Skin of body (tissue), 2 donors: Measurements from ENCODE around the gene PDE1C. TPM values are rescaled to one million over a fixed set of nuclear protein-coding genes. Genes with fewer than 3 reads are reported as not detected.

Experiments
- DNase-seq: peaks from one replicate; lab custom pipeline; 2025; lab: John Stamatoyannopoulos, UW
- total RNA-seq: library from RNA; depleted of rRNA; stranded (reverse); fragments of >200 nt; gene quantifications from one replicate; pipeline ENCODE4 v1.2.3, GENCODE V29; 2014

The PDE1C gene
- total RNA-seq, 1 donor from 2014 or later: 1.2 TPM

- DNase-seq: no peak
Measured at GRCh38 chr7:31995134-31995533, 75.1 kb downstream of the PDE1C start.

GRCh38 chr7:31991846-31992245 lies 78.4 kb downstream of the PDE1C start:
- DNase-seq: no peak

GRCh38 chr7:31991406-31991805 lies 78.8 kb downstream of the PDE1C start:
- no peak for DNase-seq

DNA sequence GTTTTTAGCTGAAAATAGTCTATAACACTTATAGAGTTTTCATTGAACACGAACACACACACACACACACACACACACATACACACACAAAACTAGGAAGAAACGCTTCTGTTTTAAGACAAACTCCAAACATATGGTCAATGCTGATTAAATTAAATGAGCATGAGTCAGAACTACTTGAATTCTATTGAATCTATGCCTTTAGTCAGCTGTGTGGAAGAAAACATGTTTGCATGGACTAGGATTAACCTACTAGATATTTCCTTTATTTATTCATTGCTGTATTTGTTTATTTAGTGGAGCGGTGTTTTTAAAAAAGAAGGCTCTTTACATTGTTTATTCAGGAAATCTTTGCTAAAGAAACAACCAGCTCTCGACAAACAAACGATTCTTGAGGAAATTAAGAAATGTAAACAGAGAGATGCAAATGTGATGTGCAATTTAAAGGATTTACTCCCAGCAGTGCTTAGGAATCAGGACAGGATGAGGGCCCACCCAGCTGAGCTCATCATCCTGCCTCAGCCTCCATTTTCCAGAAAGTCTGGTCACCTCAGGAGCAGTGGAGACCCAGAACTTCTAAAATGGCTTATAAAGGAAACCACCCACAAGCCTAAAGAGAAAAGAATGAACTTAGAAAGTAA lies 83.2 kb downstream of the PDE1C start:
- no peak for DNase-seq

- DNase-seq: no peak
Measured at GRCh38 chr7:31982962-31983361, 87.2 kb downstream of the PDE1C start.

- DNase-seq: no peak
Measured at GRCh38 chr7:31981874-31982390, 88.3 kb downstream of the PDE1C start.

DNA sequence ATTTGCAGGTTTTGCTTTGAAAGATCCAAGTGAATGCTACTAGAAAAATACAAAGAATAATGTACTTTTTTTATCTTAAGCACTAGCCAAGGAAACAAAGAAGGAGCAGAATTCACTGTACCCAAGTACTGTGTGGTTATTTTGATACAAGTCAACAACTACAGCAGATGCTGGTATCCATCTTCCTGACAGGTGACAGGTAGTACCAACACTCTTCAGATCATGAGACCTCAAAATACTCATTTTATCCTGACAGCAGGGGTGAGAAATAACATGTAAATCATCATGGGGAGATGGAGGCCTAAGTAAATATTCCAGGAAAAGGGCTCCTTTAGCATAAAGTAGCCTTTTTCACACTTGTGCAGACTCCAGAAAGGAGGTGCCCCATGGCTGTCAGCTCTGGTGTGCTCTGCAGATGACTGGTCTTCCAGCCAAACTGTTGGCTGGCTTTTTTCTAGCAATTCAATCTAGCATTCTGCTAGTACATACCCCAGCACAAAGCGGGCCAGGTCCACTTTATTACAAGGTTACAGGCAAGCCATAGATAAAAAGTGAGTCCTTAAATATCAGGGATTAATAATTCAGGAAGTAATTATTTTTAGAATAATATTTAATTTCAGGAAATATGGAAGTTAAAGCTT lies 90.4 kb downstream of the PDE1C start:
- DNase-seq: no peak

- DNase-seq: no peak
Measured at GRCh38 chr7:31975546-31975945, 94.7 kb downstream of the PDE1C start.

- DNase-seq: no peak
Measured at GRCh38 chr7:31974351-31974750, 95.9 kb downstream of the PDE1C start.

GRCh38 chr7:31971049-31971667 lies 99.0 kb downstream of the PDE1C start:
- DNase-seq: no peak

- no peak for DNase-seq
Measured at GRCh38 chr7:31970501-31970900, 99.7 kb downstream of the PDE1C start.

DNA sequence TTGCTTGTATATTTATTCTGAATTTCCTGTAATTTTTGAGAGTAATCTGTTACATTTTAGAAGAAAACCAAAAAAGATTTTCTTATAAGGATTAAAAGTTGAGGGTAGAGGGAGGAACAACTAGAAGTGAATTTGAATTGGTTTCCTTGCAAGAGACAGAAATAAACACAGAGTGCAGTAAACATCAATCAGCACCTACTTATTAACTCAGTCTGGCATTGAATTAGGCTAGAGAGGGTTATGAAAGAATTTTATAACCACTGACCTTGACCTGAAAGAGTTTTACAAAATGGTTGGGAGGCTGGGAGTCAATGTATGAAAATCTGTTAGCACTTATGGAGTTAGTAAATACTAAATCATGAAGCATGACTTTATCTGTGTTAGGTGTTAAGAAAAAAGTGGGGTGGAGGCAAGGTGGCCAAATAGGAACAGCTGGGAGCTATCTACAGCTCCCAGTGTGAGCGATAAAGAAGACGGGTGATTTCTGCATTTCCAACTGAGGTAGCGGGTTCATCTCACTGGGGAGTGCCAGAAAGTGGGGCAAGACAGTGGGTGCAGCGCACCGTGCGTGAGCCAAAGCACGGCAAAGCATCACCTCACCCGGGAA lies 106.5 kb downstream of the PDE1C start:
- DNase-seq: no peak

GRCh38 chr7:31962246-31962645 lies 108.0 kb downstream of the PDE1C start:
- no peak for DNase-seq

GRCh38 chr7:31958226-31958625 lies 112.0 kb downstream of the PDE1C start:
- DNase-seq: no peak

- DNase-seq: no peak
Measured at GRCh38 chr7:31957756-31958155, 112.5 kb downstream of the PDE1C start.

DNA sequence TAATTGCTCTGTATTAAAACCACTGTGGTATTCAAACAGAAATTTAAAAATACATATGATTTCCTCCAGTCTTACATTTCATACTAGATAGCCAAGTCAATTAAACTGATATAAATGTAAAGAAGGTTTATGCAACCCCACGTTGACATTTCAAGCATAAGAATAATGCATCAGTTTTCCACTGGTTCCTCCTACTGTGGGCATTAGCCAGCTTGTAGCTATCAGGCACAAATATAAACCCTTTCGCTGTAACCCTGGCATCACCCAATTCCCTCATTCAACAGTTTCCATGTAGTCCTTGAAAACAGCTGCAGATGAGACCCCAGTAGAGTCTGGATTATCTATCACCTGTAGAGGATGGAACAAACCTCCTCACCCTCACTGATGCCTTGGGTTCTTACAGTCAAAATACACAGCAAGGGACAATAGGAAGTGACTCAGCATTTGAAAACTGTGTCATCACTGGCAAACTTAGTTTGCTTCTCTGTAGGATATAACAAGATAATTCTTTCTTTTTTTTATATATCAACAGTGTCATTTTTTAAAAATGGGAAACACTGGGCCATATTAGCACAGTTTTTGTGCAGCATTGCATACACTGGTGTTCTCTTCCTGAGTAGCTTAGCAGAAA lies 113.0 kb downstream of the PDE1C start:
- DNase-seq: no peak

- DNase-seq: no peak
Measured at GRCh38 chr7:31955641-31956040, 114.6 kb downstream of the PDE1C start.

DNA sequence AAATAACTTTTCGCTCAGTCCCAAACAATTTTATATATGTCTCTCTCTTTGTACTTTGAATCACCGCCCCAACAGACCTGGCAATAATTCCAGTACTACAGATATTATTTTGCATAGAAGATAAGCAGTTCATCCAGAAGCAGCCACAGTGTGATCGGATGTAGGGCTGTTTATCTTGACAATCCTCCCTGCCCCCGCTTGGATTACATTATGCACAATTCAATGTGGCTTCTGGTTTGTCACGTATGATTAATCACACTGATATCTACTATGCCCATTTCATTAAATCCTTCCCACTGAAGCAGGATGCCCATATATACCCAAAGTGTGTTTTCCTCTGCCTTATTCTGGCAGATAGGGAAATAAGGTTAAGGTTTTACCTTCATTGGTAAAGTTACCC lies 115.2 kb downstream of the PDE1C start:
- DNase-seq: no peak

DNA sequence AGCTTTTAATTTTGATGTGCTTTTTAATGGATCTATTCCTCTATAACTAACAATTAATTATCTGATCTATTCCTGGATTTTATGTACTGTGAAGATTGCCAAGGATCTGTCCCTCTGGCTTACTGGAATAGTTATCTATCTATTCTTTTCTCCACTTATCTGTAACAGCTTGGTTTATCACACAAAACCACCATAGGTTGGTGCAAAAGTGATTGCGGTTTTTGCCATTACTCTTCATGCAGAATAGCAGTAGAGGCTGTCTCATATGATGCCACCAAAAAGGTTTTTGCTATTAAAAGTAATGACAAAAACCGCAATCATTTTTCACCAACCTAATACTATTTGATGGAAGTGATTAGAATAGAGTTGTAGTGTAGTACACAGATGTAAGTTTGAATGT lies 115.7 kb downstream of the PDE1C start:
- DNase-seq: no peak

DNA sequence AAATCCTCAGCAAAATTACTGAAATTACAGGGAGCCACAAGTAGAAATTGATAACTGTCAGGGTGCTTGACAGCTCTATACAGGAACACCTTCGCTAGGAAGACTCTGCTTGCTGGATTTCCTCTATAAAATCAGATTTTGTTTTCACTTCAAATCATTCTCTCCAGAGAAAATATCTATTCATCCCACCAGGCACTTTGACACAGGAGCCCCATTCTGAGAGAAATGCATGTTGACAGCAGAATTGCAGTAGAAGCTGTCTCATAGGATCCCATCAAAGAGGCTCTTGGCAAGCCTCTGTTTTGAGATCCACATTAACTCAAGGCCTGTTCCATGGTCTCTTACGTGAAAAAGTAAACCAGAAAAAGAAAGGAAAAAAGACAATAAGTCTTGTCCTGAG lies 116.8 kb downstream of the PDE1C start:
- no peak for DNase-seq

DNA sequence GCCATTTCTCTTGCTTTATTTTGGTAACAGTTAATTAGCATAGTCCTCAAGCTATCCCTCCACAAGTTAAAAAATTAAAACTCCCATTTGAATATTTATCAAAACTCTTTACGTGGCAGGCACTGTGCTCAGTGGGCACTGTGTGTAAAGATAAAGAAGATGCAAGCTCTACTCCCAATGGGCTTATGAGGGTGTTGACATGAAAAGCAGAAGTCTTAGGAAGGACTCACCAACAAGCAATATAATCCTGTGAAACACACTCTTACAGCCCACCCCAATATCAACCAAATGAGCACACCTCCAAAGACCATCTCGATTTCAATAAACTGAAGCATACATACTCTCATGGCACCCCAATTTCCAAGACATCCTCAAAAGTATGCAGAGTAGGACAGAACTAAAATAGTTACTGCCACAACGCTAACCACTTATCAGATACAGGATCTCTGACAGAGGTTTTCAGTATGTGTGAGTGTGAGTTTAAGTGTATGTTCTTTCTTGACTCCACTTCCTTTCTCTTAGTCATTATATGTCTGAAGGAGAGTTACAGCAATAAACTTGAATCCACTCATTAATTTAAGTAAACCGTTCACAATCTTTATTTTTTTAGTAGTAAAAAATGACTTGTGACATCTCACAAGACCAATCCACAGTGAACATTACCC lies 120.0 kb downstream of the PDE1C start:
- no peak for DNase-seq
